Activated CD4-positive, CD25-positive, alpha-beta regulatory T cell treated with anti-CD3 and anti-CD28 coated beads, Interleukin-2, amount 50 U/mL, for 24 hours (primary cell): ENCODE measurements around the gene NGRN.

ENCODE experiments used
- ATAC-seq, 2 donors: fragments of 150-1000 bp; cut with Tn5 transposase; one replicate each; pipeline ENCODE4 v1.10.0; 2021; ENCODE audit warnings: mild to moderate bottlenecking in 1 of 2, moderate library complexity in 1 of 2

The NGRN gene

GRCh38 chr15:90320062-90320884, 54.8 kb downstream of the NGRN start:
- ATAC-seq = peak; percentile 91 to 98

- no peak for ATAC-seq
Measured at GRCh38 chr15:90320885-90321278, 55.4 kb downstream of the NGRN start.
